GM19372 (cell line): ENCODE measurements around the gene CLCA2.

ENCODE experiments used
- ATAC-seq: cut with Tn5 transposase; IDR thresholded peaks from one replicate; pipeline ENCODE4 v1.9.1; 2021; ENCODE audit warnings: mild to moderate bottlenecking, low read depth, moderate library complexity; ENCODE audit not compliant: unreplicated experiment

Gene CLCA2

DNA sequence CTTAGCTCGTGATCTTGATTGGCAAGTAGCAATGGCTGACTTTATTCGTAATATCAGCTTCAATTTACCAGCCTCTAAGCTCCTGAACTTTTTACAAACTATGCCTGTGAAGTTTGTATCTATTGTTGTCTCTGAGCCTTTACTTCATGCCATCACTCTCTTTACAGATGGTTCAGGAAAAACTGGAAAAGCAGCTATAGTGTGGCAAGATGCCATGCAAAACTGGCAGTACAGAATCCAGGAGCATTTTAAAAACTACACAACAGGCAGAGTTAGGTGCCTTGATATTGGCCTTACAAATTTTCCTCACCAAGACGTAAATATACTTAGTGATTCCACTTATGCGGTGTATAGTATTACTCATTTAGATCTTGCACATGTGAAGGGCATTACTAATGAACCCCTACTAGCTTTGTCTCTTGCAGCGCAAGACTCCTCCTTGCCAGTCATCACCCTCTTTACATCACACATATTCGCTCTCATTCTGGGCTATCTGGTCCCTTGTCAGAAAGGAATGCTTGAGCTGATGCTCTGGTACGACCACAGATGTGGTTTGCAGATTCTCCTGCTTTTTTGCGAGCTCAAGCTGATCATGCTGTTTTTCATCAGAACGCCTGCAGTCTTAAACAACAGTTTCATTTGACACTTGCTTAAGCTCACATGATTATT, 81.1 kb downstream of the CLCA2 start:
- no peak for ATAC-seq

DNA sequence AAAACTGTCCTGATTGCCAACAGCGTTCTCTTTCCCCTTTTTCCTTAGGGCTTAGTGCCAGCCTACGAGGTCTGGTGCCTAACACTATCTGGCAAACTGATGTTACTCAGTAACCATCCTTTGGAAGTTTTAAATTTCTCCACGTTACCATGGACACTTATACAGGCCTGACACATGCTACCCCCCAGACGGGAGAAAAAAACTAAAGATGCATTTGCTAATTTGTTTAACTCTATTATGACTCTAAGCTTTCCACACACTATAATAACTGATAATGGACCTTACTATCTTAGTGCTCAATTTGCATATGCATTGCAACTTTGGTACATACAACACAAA, 81.6 kb downstream of the CLCA2 start:
- no peak for ATAC-seq
